GM12873 (cell line): ENCODE results near the gene PIM1.

Experiments used
- CTCF ChIP-seq: IDR thresholded peaks from 2 replicates; pipeline ENCODE4 v1.5.1; 2012; ENCODE audit warnings: low read depth, mild to moderate bottlenecking, moderate library complexity, low read length, control low read depth; ENCODE audit not compliant: insufficient read depth; ENCODE audit errors: missing control alignments

The PIM1 gene

DNA sequence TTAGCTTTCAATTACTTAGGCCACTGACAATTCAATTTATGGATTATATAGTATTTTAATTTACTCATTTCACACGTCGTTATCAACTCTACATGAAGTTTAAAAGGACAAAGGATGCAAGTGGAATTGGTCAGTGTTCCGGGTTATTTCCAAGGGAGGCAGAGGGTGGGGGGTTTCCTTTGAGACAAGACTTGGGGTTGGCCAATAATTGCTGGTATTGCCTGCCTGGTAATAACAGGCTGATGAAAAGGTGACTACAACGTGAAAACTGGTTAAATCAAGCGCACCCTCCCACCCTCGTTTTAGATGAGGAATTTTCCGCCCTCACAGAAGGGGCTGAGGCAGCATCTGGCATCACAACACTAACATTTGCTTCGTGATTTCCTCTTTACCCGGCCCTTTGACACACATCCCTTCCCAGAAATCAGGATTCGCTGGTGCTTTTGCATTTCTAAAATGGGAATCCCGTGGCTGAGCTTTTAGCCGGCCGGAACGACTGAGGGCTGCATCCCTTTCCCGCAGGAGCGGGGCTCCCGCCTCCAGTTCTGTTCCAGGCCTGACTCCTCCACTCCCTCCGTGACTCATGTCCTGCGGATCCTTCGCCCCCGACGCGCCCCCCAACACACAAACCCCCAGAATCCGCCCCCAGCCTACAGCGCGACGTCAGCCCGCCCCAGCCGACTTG is 999 bp upstream of the PIM1 start:
- no peak for TF ChIP-seq CTCF

DNA sequence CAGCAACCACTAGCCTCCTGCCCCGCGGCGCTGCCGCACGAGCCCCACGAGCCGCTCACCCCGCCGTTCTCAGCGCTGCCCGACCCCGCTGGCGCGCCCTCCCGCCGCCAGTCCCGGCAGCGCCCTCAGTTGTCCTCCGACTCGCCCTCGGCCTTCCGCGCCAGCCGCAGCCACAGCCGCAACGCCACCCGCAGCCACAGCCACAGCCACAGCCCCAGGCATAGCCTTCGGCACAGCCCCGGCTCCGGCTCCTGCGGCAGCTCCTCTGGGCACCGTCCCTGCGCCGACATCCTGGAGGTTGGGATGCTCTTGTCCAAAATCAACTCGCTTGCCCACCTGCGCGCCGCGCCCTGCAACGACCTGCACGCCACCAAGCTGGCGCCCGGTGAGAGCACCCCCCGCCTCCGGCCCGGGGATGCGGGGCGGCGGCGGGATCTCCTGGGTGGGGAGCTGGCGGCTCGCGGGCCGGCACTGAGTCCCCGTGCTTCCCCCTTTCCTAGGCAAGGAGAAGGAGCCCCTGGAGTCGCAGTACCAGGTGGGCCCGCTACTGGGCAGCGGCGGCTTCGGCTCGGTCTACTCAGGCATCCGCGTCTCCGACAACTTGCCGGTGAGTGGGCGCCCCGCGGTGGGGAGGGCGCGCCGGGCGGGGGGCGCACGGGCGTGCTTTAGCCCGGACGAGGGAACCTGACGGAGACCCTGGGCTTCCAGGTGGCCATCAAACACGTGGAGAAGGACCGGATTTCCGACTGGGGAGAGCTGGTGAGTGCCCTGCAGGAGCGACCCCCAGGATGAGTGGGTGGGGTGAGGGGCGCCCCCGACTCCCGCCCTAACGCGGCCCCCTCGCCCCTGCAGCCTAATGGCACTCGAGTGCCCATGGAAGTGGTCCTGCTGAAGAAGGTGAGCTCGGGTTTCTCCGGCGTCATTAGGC is 585 bp downstream of the PIM1 start:
- peak; percentile 36 for TF ChIP-seq CTCF

GRCh38 chr6:37171201-37171969 is 1.4 kb downstream of the PIM1 start:
- no peak for TF ChIP-seq CTCF

DNA sequence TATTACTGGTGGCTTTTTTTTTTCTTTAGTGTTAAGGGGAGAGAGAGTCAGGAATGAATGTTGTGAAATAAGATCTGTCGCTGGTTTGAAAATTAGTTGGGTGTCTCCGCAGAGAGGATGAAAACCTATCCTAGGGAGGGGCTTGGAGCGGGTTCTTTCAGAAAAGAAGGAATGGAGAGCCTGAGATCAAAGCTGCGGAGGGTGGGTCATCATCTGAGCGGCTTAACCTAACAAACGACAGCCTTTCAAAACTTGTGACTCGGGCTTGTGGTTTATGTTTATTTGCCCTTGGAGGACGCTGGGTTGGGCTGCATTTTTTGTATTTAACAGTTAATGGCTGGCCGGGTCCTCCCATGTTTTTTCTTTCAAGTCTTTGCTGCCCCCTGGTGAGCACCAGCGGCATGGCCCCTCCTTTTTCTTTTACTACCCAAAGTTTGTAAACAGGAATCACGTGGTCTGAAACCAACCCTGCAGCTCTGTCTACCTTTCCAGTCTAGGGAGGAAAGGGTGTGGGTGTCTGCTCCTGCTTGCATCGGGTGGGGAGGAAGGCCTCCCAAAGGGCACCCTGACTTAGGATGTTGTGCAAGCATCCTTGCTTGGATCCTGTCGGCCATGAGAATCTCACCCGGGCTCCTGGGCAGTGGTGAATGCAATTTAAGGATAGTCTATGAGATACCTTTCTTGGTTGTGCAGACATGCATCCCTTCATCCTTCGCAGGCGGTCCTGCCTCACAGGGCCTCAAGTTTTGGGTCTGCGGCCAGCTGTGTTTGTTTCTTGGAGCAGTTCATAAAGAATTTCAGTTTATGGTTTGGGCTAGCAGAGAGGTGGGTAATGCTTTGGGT is 2.2 kb downstream of the PIM1 start:
- peak; percentile 84 for TF ChIP-seq CTCF

GRCh38 chr6:37172912-37173492 is 3.0 kb downstream of the PIM1 start:
- no peak for TF ChIP-seq CTCF

DNA sequence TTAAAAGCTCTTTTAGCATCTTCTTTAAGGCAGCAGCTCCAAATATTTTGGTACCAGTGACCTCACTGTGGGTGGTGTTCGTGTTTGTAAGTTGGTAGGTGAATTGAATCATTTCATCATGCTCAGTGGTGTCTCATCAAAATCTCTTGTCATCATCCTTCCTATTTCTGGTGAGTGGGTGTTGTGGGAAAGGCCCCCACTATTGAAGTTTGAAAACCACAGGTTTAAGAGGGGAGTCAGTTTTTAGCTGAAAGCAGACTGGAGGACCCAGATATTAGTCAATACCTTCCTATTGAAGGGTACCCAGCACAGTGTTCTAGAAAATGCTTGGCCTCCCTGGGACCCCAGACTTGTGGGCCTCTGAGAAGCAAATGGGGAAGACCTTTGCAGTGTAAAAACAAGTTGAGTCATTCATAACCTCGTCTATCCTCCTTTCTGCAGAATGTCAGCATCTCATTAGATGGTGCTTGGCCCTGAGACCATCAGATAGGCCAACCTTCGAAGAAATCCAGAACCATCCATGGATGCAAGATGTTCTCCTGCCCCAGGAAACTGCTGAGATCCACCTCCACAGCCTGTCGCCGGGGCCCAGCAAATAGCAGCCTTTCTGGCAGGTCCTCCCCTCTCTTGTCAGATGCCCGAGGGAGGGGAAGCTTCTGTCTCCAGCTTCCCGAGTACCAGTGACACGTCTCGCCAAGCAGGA is 3.7 kb downstream of the PIM1 start:
- TF ChIP-seq CTCF: no peak
